Activated T-helper 17 cell treated with anti-CD3 and anti-CD28 coated beads, Interleukin-2, amount 50 U/mL, for 72 hours (primary cell): ENCODE measurements around the gene GHITM. TPM values are rescaled to one million over a fixed set of nuclear protein-coding genes. Genes with fewer than 3 reads are reported as not detected.
A peak's percentile ranks its signal among the peaks of the same experiment; 100 is the strongest.
"Not testable (repeated sequence)": the region's sequence is repeated elsewhere in the genome, so short reads cannot be mapped to it uniquely, and the experiment has no call there.

ENCODE experiments used
- ATAC-seq: fragments of 150-1000 bp; cut with Tn5 transposase; replicated peaks from 2 replicates; pipeline ENCODE4 v1.10.0; 2021; ENCODE audit warnings: mild to moderate bottlenecking, moderate library complexity
- H3K27ac Mint-ChIP-seq: one replicate; pipeline ENCODE4 v1.8.0; 2022; ENCODE audit warnings: mixed read lengths
- H3K27me3 Mint-ChIP-seq: one replicate; pipeline ENCODE4 v1.8.0; 2022; ENCODE audit warnings: mixed read lengths
- H3K36me3 Mint-ChIP-seq: one replicate; pipeline ENCODE4 v1.8.0; 2022; ENCODE audit warnings: low read depth, mild to moderate bottlenecking, mixed read lengths
- H3K4me1 Mint-ChIP-seq: one replicate; pipeline ENCODE4 v1.8.0; 2022; ENCODE audit warnings: mixed read lengths
- H3K4me3 Mint-ChIP-seq: one replicate; pipeline ENCODE4 v1.8.0; 2022; ENCODE audit warnings: mild to moderate bottlenecking, mixed read lengths
- H3K9me3 Mint-ChIP-seq: one replicate; pipeline ENCODE4 v1.8.0; 2022; ENCODE audit warnings: mixed read lengths
- total RNA-seq, 2 donors: library from RNA; stranded (reverse); gene quantifications; one replicate each; pipeline ENCODE4 v1.2.3, GENCODE V29; 2022

GHITM gene, protein sequence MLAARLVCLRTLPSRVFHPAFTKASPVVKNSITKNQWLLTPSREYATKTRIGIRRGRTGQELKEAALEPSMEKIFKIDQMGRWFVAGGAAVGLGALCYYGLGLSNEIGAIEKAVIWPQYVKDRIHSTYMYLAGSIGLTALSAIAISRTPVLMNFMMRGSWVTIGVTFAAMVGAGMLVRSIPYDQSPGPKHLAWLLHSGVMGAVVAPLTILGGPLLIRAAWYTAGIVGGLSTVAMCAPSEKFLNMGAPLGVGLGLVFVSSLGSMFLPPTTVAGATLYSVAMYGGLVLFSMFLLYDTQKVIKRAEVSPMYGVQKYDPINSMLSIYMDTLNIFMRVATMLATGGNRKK
- 100 to 1,000 TPM; 117 to 179 TPM for total RNA-seq

DNA sequence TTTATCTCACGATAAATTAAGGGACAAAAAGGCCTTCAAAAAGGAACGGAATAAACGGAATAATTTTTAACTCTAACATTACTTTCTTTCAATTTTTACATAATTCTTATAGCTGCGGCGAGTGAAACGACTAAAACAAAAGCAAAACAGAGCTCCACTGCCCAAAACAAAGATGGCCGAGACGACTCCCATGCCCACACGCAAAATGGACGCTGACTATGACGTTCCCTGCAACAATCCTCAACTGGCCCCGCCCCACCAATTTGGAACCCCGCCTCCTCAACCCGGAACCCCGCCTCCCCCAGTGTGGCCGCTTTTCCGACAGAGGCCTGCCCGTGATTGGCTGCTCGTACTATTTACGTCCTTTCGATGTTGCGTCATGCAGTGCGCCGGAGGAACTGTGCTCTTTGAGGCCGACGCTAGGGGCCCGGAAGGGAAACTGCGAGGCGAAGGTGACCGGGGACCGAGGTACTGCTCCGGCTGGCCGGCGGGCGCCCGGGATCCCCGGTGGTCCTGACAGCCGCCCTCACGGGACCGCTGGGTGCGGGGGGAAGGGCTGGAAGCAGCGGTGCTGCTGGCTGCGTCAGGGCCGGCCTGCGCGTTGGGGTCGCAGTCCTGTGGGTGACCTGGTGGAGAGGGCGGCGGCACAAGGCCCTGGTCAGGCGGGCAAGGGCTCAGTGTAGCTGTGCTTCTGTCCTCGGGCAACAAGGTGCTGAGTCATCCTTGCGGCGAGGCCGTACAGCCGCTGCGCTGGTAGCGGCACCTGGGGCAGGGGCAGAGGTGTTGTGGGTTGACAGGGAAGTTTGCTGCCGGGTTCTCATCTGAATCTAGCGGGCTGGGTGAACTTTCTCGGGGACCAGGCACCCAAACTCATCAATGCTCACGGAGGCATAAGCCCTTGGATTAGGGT is at the start of gene GHITM:
TSS of gene GHITM (plus strand) at position 384 of the 910 bp plus-strand sequence. CDS start 1,992 bp downstream, outside the sequence.
- peak within 1 kb of the TSS; percentile 99 for H3K27ac Mint-ChIP-seq
- H3K9me3 Mint-ChIP-seq, result no peaks in the 10 kb centered on the region
- peak within 1 kb of the TSS; percentile 93 for H3K4me3 Mint-ChIP-seq
- H3K27me3 Mint-ChIP-seq, result no peaks in the 10 kb centered on the region
- peaks cover 43% of the 10 kb centered on the region for H3K36me3 Mint-ChIP-seq
- peak; percentile 89 for ATAC-seq
- H3K4me1 Mint-ChIP-seq, result peaks cover 14% of the 10 kb centered on the region

DNA sequence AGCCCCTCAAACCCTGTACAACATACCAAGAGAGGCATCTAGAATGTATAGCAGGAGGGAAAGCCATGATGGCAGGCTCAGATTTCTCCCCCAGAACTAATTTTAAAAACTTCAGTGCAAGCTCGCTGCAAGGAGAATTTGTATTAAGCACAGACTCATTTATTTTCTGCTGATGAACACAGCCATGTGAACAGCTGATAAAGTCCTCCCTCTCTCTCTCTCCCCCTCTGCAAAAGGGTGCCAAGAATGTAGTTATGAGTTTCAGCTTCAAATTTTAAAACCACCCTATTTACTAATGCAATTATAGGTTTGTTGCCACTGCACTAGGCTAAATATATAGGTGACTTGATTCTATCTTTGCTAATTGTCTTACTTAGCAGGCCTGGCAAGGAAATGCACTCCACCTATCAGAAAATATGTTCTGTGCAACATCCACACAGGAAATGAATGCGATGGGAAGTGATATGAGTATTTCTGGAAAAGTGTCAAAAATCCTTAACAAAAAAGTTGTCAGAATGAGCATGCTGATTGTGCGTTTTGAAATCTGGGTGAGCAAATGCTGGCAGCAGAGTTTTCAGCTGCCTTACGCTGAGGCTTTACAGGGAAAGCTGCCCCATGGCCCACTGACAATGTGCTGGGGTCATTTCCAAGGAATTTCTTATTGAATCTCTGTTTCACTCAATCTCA is 43.4 kb upstream of the GHITM start:
- Mint-ChIP-seq H3K36me3 (no peaks in the 10 kb centered on the region), H3K9me3 (no peaks in the 10 kb centered on the region), H3K27me3 (peaks cover 10% of the 10 kb centered on the region), H3K27ac (no peak overlapping the region), H3K4me3 (no peak overlapping the region), H3K4me1 (no peaks in the 10 kb centered on the region)
- ATAC-seq, result no peak

DNA sequence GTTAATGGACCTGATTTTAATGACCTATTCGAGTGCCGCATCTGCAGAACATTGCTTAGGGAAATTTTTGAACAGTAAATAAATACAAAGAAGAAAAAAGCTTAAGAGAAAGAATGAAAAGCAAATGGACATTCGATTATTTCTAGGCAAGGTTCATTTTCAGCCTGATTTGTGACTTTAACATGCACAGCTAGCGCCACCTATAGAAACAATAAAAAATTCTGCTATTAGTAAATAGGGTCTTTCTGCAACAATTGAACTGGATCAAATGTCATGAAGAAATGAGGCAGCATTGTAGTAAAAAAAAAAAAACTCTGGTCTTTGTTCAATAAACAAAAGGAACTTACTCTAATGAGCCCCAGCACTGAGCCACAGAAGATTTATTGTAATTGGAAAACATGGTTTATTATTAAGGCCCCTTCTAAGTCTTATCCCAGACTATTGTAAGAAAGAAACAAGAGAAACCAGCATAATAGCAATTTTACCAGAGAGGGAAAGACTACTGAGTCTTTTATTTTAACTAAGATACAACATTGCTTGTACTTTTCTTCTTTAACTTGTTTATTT is 41.4 kb upstream of the GHITM start:
- Mint-ChIP-seq H3K9me3 (no peaks in the 10 kb centered on the region), H3K27ac (no peak overlapping the region), H3K4me3 (no peak overlapping the region), H3K27me3 (peaks cover 7% of the 10 kb centered on the region), H3K36me3 (no peaks in the 10 kb centered on the region), H3K4me1 (no peaks in the 10 kb centered on the region)
- ATAC-seq, result no peak

DNA sequence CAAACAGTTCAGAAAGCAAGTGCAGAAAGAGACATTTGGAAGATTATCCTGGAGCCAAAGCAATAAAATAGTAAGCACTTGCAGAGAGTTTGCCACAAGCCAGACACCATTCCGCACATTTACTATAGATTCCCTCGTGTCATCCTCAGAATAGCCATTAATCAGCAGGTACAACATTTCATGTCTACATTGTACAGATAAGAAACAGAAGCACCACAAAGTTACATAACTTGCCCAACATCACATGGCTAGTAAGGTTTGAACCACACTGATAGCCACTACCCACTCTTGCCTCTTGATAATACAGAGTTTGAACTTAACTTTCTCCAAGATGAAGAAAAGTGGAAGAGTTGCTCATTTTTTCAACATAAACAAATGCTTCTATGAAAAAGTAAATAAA is 40.6 kb upstream of the GHITM start:
- peak overlapping the region; percentile 9 for H3K27ac Mint-ChIP-seq
- H3K9me3 Mint-ChIP-seq, result no peaks in the 10 kb centered on the region
- no peaks in the 10 kb centered on the region for H3K36me3 Mint-ChIP-seq
- ATAC-seq, result no peak
- peaks cover 7% of the 10 kb centered on the region for H3K27me3 Mint-ChIP-seq
- no peaks in the 10 kb centered on the region for H3K4me1 Mint-ChIP-seq
- H3K4me3 Mint-ChIP-seq, result no peak overlapping the region

DNA sequence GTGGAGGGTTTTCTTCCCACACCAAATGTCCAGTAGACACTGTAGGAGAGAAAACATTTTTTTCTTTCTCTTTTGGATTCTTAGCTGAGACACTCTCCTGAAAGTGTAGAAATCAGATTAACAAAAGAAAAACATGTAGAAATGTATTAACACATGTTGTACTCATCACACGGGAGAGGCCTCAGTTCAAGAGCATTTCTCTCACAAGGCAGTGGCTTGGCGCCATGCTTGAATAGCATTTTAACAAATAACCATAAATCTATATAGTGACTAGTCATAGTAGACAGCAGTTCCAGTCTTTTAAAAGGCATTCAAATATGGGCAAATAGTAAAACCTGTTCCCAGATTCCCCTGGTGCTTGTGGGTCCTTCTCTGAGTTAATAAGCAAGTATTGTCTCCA is 38.3 kb upstream of the GHITM start:
- H3K36me3 Mint-ChIP-seq, result no peaks in the 10 kb centered on the region
- peaks cover 4% of the 10 kb centered on the region for H3K27me3 Mint-ChIP-seq
- no peaks in the 10 kb centered on the region for H3K9me3 Mint-ChIP-seq
- no peaks in the 10 kb centered on the region for H3K4me1 Mint-ChIP-seq
- no peak overlapping the region for H3K4me3 Mint-ChIP-seq
- ATAC-seq, result no peak
- no peak overlapping the region for H3K27ac Mint-ChIP-seq

DNA sequence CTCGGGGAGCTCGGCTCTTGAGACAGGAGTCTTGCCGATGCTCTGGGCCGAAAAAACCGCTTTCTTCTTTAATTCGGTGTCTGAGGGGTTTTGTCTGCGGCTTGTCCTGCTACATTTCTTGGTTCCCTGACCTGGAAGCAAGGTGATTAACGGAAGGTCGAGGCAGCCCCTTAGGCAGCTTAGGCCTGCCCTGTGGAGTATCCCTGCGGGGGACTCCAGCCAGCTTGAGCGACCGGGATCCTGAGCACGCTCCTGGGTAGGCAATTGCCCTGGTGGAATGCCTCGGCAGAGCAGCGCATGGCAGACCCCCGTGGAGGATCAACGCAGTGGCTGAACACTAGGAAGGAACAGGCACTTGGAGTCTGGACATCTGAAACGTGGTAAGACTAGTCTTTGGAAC is 30.5 kb upstream of the GHITM start:
- Mint-ChIP-seq H3K9me3 (no peaks in the 10 kb centered on the region), H3K36me3 (no peaks in the 10 kb centered on the region), H3K27ac (no peak overlapping the region), H3K27me3 (peaks cover 10% of the 10 kb centered on the region), H3K4me1 (no peaks in the 10 kb centered on the region), H3K4me3 (no peak overlapping the region)
- ATAC-seq, result no peak

DNA sequence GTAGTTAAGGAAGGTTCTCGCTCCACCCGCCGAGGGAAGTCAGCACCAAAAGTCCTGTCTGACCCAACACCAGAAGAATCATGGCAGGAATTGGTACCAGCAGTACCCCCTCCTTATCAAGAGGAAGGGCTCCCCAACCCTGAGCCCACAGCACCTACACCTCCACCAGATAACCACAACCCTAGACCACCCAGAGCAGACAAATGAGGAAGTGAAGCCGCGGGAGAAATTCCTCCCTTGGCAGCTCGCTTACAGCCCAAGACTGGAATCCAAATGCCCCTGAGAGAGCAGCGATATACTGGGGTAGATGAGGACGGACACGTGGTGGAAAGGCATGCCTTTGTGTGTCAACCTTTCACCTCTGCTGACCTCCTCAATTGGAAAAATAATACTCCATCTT is 29.5 kb upstream of the GHITM start:
- ATAC-seq, H3K4me1 Mint-ChIP-seq, H3K9me3 Mint-ChIP-seq, H3K27ac Mint-ChIP-seq, H3K4me3 Mint-ChIP-seq, H3K36me3 Mint-ChIP-seq: not testable (repeated sequence)
- peaks cover 12% of the 10 kb centered on the region for H3K27me3 Mint-ChIP-seq

DNA sequence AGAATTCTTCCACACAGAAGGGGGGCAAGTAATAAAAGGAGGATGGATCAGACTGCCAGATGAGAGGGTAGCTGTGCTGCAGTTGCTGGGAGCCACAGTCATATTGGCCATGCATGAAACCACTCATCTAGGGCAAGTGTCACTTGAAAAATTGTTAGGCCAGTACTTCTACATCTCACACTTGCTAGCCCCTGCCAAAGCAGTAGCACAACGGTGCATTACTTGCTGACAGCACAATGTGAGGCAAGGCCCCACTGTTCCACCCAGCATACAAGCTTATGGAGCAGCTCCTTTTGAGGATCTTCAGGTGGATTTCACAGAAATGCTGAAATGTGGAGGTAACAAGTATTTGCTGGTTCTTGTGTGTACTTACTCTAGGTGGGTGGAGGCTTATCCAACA is 25.8 kb upstream of the GHITM start:
- H3K4me1 Mint-ChIP-seq, ATAC-seq, H3K4me3 Mint-ChIP-seq, H3K27ac Mint-ChIP-seq, H3K9me3 Mint-ChIP-seq, H3K36me3 Mint-ChIP-seq: not testable (repeated sequence)
- H3K27me3 Mint-ChIP-seq, result peaks cover 13% of the 10 kb centered on the region

DNA sequence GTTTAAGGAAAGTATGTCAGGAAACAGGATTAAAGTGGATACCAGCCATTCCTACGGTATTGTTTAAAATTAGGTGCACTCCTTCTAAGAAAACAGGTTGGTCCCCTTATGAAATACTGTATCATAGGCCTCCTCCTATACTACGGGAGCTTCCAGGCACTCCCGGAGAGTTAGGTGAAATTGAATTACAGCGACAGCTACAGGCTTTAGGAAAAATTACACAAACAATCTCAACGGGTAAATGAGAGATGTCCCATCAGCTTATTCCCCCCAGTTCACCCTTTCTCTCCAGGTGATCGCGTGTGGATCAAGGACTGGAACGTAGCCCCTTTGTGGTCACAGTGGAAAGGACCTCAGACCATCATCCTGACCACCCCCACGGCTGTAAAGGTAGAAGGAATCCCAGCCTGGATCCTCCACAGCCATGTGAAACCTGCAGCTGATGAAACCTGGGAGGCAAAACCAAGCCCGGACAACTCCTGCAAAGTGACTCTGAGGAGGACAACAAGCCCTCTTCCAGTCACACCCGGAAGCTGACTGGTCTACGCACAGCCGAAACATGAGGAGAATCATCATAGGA is 25.1 kb upstream of the GHITM start:
- Mint-ChIP-seq H3K27ac (no peak overlapping the region), H3K9me3 (no peaks in the 10 kb centered on the region), H3K4me3 (no peak overlapping the region), H3K4me1 (no peaks in the 10 kb centered on the region), H3K36me3 (no peaks in the 10 kb centered on the region), H3K27me3 (peaks cover 16% of the 10 kb centered on the region)
- ATAC-seq, result no peak

DNA sequence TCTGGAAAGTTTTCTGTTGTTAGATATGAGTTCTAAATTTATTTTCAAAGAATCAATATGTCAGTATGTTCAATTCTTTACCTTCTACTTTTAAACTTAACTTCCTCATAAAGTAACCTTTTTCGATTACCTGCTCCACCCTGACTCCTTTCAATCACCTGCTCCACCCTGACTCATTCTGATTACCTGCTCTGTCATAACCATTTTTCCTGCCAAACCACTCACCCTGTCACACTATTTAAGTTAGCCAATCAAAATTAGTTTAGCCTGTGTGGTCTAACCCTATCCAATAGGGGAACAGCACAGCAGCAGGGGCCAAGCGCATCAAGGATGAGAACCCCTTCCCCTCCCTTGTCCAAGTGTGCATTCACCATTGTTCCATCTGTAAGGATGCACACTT is 22.1 kb upstream of the GHITM start:
- not testable (repeated sequence) for ATAC-seq, H3K4me3 Mint-ChIP-seq, H3K9me3 Mint-ChIP-seq, H3K4me1 Mint-ChIP-seq, H3K27ac Mint-ChIP-seq, H3K36me3 Mint-ChIP-seq
- H3K27me3 Mint-ChIP-seq, result peaks cover 14% of the 10 kb centered on the region

DNA sequence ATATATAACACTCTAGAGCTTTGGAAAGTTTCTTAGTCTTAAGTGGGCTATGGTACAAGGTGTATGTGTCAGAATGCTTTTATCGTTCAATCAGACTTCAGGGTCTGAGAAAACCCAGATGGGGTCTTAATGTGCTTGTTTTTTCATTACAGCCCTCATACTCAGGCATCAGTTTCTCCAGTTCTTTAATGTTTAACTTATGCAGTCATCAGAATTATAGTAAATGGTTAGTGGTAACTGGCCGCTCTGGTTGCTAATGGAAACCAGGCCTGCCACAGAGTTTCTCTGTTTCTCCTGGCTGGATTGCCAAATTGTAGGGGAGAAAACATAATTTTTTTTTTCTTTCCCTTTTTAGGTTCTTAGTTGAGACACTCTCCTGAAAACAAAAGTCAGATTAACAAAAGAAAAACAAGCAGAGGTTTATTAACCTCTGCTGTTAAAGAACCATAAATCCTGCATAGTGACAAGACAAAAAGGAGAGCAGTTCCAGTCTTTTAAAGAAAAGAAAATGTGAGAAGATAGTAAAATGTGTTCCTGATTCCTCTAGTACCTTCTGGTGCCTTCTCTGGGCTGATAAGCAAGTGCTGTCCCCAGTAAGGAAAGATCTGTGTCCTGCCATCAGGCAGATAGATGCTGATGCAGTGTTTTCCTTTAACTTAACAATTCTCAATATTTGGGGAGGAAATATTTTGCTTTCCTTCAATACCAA is 21.5 kb upstream of the GHITM start:
- H3K4me3 Mint-ChIP-seq, result no peak overlapping the region
- ATAC-seq, result no peak
- no peak overlapping the region for H3K27ac Mint-ChIP-seq
- H3K36me3 Mint-ChIP-seq, result no peaks in the 10 kb centered on the region
- H3K27me3 Mint-ChIP-seq, result peaks cover 14% of the 10 kb centered on the region
- H3K4me1 Mint-ChIP-seq, result no peaks in the 10 kb centered on the region
- H3K9me3 Mint-ChIP-seq, result no peaks in the 10 kb centered on the region

DNA sequence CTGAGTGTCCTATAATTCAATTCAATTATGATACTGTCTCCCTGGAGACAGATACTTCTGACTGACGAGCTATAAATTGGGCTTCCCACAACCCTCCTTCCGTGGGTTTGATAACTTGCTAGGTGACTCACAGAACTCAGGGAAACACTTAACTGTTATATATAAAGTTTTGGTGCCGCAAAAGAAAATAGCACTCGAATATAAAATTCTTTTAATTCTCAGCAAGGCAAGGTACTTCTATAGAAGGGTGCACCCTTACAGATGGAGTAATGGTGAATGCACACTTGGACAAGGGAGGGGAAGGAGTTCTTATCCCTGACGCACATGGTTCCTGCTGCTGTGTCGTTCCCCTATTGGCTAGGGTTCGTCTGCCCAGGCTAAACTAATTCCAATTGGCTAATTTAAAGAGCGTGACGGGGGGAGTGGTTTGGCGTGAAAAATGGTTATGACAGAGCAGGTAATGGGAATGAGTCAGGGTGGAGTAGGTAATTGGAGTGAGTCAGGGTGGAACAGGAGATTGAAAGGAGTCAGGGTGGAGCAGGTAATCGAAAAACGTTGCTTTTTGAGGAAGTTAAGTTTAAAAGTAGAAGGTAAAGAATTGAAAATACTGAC is 20.8 kb upstream of the GHITM start:
- Mint-ChIP-seq H3K4me3 (no peak overlapping the region), H3K27me3 (peaks cover 14% of the 10 kb centered on the region), H3K36me3 (no peaks in the 10 kb centered on the region), H3K4me1 (no peaks in the 10 kb centered on the region), H3K9me3 (no peaks in the 10 kb centered on the region), H3K27ac (no peak overlapping the region)
- no peak for ATAC-seq

DNA sequence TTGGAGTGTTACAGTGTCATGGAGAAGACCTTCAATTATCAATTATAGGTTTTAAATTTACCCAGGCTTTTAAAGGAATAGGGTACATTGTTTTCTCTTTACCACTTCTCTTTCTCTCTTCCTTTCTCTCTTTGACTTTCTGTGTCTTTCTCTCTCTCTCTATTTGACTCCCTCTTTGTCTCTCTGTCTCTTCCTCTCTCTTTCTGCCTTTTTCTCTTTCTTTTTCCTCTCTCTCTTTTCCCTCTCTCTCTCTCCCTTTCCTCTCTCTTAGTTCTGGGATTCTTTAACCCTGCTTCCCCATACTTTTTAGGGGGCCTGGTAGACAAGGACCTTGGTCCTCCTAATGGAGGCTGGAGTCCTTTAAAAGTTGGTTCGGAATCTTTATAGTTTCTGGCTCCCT is 15.9 kb upstream of the GHITM start:
- Mint-ChIP-seq H3K4me3 (no peak overlapping the region), H3K27ac (no peak overlapping the region), H3K9me3 (peaks cover 6% of the 10 kb centered on the region), H3K36me3 (no peaks in the 10 kb centered on the region), H3K4me1 (no peaks in the 10 kb centered on the region), H3K27me3 (peaks cover 12% of the 10 kb centered on the region)
- ATAC-seq, result no peak
